GM21360 (cell line): Measurements from ENCODE around the gene CORO7.
"Not testable (repeated sequence)": the region's sequence is repeated elsewhere in the genome, so short reads cannot be mapped to it uniquely, and the experiment has no call there.

ENCODE experiments used
- ATAC-seq: cut with Tn5 transposase; IDR thresholded peaks from one replicate; pipeline ENCODE4 v1.9.1; 2021; ENCODE audit warnings: mild to moderate bottlenecking, moderate library complexity; ENCODE audit not compliant: unreplicated experiment

Gene CORO7

DNA sequence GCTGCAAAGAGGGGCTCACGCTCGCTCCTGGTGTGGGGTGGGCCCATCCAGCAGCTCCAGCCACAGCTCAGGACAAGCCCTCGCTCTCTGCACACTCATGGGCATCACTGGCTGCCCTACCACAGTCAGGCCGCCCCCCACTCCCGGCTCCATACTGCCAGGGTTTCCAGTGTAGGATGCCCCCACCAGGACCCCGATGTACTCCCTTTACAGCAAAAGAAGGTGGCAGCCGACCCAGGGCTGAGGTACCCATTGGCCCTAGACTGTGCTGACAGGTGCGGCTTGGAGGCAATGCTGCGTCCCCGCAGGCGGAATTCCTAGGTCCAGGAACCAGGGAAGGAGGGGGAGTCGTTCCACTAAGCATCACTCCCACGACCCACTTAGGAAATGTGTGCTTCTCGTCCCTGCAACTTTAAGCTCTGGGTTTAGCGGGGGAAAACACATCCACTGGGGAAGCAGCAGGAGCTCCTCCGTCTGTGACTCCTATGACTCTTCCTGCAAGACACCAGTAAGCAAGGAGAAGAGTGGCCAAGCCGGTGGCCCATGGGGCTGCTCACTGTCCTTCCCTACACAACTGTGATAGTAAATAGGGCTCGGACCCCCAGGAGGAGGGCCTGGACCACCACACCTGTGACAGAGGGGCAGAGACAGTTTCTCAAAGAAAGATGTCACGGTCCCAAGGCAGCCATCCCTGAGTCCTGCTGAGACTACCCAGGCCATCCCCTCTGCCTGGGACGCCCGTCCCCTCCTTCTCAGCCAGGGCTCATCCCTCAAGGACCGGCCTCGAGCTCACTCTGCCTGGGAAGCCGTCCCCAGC, 13.1 kb downstream of the CORO7 start:
- ATAC-seq = no peak

DNA sequence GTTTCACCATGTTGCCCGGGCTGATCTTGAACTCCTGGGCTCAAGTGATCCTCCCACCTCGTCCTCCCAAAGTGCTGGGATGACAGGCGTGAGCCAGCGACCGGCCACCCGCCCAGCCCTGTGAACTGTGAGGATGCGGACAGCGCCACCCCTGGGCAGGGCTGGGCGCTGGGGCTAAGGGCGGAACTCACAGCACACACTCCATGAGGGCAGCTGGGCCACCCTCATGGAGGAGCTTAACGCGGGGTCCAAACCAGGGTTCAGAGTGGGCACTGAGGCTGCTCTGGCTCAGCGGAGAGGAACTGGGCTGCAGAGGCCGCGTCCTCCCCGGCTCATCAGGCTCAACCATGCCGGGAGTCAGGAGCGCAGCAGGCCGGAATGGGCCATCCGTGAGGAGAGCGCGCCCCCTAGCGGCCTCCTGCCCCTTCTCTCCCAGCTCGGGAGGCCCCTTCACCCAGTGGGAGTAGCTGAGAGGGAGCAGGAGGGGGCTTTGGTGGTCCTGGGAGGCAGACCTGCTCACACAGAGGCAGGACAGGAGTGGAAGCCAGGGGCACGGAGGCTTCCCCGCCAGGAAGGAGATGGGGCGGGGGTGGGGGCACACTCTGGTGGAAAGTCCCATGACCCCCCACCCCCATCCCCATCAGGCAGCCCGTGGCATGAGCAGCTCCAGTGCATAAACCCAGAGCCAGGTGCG, 13.8 kb downstream of the CORO7 start:
- no peak for ATAC-seq

DNA sequence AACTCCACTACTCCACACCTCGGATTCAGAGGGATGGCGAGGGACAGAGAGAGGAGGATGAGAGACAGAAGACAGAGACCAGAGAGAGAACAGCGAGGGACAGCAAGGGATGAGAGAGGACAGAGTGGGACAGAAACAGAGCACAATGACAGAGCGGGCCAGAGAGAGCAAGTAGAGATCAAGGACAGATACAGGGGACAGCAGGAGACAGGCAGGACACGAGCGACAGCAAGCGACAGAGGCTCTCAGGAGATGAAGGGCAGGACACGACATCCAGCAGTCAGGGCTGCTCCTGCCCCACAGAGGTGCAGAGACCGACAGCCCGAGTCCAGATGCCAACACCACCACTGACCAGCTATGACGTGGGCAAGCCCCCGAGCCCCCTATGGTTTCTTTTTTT, 14.9 kb downstream of the CORO7 start:
- no peak for ATAC-seq

DNA sequence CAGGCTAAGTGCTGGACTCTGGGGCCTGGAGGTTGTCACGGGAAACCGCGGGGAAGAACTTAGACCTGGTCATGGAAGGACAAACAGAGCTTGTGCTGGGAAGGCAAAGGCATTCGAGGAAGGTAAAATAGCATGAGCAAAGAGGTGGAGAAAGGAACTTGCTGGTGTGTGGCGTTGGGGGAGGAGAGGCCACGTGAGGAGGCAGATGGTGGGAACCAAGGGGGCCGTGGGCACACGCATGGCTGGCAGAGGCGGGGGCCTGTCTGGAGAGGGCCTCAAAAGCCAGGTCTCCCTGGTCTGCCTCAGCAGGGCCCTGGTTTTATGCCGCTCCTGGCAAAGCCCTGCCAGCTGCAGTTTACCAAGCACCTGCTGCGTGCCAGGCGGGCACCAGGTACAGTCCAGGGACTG, 15.3 kb downstream of the CORO7 start:
- no peak for ATAC-seq

DNA sequence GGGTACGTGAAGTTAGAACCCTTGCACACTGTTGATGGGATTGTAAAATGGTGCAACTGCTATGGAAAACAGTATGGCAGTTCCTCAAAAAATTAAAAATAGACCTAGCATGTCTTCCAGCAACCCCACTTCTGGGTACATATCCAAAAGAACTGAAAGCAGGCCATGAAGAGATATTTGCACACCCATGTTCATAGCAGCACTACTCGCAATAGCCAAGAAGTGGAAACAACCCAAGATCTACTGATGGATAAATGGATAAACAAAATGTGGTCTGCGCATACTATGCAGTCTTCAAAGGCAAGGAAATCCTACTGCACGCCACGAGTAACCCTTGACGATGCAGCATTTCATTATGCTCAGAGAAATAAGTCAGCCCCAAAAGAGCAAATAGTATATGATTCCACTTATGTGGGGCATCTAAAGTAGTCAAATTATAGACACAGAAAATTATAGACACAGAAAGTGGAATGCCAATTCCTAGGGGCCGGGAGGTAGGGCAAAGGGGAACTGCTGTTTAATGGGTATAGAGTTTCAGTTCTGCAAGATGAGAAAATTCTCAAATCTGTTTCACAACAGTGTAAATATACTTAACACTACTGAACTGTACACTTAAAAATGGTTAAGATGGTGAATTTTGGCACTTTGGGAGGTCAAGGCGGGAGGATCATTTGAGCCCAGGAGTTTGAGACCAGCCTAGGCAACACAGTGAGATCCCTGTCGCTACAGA, 17.2 kb downstream of the CORO7 start:
- ATAC-seq = no peak

DNA sequence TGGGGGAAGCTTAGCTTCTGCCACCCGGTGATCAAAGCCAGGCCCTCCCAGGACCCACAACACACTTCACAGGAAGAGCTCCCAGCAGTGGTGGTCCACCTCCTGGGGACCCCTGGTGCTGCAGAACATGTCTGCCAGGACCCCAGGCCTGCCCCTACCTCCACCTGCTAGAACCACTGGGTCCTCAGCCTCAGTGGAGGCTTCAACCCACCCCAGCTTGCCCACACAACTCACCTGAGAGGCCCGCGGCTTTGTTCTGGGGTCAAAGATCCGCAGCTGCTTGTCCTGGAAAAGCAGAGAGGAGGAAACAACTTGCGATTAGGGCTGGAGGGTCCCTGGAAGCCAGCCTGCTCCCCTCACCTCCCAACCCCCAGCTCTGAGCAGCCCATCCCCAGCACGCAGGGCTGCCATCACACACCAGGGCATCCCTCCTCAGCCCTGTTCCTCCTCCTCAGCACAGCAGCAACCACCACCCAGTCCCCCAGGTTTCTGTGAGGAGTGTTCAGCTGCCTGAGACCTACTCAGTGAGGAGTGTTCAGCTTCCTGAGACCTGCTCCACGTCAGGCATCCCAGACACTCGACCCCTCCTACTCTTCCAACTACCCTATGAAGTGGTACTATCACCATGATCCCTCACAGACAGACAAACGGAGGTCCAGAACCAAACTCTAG, 21.2 kb downstream of the CORO7 start:
- no peak for ATAC-seq

DNA sequence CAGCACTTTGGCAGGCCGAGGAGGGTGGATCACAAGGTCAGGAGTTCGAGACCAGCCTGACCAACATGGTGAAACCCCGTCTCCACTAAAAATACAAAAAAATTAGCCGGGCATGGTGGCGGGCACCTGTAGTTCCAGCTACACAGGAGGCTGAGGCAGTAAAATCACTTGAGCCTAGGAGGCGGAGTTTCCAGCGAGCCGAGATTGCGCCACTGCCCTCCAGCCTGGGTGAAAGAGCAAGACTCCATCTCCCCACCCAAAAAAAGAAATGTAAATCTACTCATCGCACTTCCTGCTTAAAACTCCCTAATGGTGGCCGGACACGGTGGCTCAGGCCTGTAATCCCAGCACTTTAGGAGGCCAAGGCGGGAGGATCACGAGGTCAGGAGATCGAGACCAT, 22.5 kb downstream of the CORO7 start:
- not testable (repeated sequence) for ATAC-seq

DNA sequence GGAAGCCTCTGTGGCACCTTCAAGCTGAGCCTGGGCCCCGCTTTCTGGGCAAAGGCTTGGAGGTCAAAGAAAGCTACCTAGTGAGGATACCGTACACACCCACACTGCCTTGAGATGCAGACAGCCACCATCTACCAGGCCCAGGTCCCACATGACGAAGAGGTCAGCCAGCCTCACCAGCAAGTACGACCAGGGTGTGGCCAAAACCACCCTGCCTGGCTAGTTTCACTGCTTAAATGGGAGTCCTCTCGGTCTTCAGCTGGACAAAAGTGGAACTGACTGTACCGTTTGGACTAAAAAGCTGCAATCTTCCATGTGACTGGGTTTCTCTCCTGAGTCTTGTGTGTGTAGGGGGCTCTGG, 23.2 kb downstream of the CORO7 start:
- no peak for ATAC-seq

DNA sequence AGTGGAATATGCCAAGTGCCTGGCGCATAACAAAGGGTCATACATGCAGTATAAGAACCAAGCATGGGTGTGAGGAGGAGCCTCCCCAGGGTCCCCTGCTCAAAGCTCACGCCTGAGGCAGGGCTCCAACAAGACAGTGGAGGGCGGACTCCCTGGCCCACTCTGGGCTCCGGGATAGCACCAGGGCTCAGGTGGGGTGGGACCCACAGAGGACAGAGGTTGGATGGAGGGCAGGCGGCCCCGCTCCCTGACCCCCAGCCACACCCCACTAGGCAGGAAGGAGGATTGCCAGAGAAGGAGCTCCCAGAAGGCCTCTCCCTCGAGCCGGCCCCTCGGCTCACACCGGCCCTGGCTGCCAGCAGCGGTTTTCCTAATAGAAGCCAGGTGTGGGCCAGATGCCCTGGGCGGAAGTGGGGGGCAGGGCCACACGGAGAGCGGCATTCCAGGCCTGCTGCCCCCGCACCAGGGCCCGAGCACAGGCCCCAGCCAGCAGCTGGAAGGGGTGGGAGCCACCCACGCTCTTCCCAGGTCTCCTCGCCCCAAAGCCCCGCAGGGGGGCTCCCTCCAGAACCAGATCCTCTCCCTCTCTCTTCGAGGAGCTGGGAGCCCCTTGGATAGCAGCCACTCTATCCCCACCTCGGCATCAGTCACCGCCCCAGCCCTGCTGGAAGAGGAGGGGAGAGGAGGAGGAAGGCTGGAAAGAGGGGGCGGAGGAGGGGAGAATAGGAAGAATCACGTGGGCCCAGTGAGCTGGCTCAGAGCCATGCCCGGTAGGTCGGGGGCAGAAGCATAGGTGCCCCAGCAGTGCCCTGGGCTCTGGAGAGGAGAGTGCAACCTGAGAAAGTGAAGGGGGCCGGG, 23.8 kb downstream of the CORO7 start:
- no peak for ATAC-seq

DNA sequence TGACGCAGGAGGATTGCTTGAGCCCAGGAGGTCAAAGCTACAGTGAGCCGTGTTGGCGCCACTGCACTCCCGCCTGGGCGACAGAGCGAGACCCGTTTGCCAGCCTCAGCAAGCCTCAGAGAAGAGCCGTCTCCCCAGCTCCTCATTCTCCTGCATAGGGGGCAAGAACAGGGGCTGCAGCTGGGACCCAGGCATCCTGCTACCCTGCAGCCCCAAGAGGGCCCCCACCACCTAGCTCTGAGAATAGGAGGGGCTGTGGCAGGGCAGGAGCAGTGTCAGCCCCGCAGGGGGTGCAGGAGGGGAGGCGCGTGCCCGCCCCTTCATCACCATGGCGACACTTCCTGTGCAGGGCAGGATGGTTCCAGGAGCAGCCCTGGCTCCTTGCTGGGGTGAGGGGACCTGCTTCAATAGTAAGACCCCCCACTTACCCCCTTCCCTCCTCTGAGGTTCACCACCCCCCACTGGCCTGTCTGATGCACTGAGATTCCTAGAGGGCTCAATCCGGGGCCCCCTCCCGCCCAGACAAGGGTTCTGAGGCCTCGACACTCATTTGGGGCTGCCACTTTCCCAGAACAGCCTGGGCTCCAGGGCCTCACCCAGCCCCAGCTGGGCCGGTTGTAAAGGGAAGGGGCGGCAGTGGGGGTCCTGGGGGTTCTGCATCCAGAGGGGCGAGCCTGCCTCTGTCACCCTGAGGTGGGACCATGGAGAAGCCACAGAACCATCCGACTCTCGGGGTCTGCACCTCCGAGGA, 24.6 kb downstream of the CORO7 start:
- ATAC-seq = no peak

DNA sequence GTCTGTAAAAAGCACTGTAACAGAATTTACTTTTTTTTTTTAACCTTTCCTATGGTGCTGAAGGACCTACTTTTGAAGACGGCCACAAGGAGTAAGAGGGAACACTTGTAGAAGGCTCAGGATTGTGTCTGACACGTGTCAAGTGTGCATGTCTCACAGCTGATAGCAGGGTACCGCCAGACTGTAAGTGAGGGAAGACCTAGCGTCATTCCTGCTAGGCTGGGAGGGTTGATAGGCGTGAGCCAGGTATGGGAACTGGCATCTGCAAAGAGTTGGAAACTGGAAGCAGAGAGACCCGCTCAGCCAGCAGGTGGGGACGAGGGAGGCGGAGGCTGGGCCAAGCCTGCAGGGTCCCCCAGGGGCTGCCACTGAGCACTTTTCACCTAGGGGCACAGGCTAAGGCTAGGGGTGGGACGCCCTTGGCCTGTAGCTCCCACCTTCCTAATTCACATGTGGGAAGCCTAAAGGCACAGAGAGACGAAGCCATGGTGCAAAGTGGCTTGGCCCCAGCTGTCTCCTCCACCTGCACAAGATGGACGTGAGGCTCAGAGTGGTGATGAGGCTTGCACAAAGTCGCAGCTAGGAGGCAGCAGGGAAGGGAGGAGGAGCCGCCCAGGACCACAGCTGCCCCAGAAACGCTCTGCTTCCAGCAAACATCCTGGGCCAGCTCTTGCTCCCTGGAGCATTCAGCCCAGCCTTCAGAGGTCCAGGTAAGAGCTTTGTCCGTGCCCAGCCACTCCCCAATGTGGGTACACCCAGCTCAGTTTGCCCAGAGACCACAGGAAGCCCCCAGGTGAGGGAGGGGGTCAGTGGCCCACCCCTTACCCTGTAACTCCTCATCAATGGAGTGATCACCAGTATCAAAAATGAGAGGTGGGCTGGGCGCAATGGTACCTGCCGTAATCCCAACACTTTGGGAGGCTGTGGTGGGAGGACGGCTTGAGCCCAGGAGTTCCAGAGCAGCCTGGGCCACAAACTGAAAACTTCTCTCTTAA, 25.8 kb downstream of the CORO7 start:
- no peak for ATAC-seq

DNA sequence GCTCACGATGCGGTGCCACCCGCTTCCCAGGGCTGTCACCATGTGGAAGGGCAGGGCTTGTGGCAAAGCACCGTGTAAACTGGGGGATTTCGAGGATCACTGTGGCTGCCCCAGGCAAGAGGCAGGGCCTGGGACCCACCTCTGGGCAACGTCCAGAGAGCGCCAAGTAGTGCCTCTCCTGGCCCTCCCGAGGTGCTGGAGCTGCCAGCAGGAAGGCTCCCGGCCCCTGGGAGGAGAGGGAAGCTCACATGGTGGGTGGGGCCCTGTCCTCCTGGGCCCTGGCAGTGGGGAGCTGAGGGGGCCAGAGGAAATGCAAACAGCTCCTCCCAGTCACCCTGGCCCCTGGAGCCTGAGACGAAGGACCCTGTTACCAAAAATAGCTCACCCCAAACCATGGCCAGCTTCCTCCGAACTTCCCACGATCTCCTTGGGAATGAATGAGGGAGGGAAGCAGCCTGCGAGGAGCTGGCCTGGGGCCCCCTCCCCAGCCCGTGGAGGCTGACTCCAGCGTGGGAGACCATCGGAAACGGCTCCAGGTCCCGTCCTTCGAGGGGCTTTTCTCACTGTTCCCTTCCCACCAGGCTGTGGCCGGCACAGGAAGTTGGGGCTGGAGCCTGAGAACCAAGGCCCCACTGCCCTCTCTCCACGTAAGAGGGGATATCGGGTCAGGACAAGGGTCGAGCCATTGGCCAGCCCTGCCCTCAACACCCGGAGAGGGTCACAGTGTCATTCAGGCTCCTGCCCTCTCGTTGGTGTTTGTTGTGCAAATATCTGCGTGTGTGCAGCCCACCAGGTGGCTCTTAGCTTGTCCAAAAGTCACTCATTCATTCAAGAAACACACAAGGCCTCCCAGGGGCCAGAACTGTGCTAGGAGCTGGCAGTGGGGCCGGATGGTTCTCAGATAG, 27.1 kb downstream of the CORO7 start:
- ATAC-seq = no peak

DNA sequence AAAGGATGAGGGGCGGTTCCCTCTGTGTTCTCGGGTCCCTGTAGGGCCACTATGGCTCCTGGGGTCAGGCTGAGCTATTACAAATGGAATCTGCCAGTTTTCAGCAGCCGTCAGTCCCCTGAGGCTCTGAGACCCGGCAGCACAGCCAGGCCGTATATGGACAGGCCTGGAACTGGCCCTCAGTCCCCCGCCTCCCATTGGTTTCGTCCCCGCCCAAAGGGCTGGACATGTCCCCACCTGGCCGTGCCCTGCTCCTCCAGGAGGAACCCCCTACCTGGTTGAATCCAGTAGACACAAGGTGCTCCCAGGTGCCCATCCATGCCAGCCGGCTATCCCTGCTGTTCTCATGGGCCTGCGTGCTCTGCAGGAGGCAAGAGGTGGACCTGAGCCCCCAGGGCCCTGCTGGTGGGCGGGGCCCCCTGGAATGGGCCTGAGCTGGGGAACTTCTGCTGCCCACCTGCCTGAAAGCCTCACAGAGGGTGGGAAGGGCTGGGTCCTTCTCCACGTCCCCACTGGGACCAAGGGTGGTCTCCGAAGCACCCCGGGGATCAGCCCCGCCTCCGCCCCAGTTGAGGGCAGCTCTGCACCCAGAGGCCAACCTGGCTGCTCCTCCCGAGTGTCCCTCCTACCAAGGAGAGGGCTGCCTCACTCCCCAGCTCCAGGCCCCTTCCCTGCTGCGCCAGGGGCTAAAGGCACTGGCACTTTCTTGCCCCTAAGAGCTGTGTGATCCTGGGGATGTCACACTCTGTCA, 27.9 kb downstream of the CORO7 start:
- ATAC-seq = no peak

DNA sequence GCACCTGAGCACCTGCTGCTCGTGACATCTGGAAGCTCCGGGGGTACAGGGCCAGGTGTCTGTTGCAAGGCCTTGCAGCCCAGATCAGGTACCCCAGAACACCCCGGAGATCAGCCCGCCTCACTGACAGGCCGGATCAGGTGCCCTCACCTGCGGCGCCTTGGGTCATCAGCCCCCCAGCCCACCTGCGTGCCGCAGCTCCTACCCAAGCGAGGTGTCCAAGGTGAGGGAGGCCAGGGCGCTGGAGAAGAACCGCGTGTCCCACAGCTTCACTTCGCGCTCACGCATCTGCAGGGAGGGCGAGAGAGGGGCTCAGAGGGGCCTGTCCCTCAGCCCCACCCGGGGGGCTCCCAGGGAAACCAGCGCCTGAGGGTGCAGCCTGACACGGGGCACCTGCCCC, 28.6 kb downstream of the CORO7 start:
- no peak for ATAC-seq

DNA sequence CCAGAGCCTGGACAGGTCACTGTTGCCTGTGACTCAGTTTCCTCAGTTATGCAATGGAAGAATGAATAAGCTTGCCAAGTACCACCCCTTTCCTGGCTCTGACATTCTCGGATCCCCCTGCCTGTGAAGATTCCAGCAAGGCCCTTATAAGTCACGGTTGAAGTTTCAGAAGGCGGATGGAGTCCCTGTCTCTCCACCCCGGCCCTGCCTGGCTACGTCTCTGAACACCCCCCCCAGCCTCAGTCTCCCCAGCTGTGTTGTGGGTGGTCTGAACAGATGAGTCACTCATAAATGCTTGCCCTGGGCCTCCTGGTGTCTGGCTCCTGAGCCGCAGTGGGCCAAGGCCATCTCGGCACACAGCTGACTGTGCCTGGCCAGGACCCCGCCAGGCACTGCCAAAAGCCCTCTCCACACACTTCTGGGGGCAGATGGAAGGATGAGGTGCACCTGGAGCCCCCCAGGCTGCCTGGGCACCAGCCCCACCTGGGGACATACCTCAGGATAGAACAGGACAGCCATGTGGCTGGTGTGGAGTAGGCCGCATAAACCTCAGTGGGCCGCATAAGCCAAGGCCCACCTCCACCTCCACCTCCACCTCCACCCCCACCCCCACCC, 29.3 kb downstream of the CORO7 start:
- ATAC-seq = no peak

DNA sequence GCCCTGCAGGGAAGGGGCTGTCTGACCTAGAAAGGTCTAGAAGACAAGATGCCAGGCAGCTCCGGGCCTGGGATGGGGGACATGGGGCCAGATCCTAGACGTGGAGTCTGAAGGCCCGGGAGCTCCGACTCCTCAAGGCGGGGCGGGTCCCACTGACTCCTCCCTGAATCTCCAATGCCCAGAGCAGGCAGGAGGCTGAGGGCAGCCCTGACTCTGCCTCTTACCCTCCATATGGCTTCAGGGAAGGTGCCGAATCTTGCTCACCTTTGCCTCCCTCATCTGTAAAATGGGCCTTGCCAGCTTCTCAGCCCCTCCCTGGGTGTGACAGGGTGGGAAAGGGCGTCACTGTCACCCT, 30.0 kb downstream of the CORO7 start:
- no peak for ATAC-seq
